Mesendoderm (in vitro differentiated cells): Measurements from ENCODE around the gene P2RX1.

ENCODE experiments used
- DNase-seq: peaks from one replicate; pipeline ENCODE4 v3.0.0; 2013
- H2AK5ac ChIP-seq: 2 replicates; pipeline ENCODE4 v1.6.1; 2013; ENCODE audit warnings: low read length, inconsistent platforms
- H2BK120ac ChIP-seq: 2 replicates; pipeline ENCODE4 v1.6.1; 2013; ENCODE audit warnings: low read depth, mild to moderate bottlenecking, low read length, moderate library complexity, mixed read lengths
- H2BK15ac ChIP-seq: replicated peaks from 2 replicates; pipeline ENCODE4 v1.6.1; 2013; ENCODE audit warnings: low read depth, mild to moderate bottlenecking, moderate library complexity
- H2BK5ac ChIP-seq: 2 replicates; pipeline ENCODE4 v1.6.1; 2013; ENCODE audit warnings: low read length, inconsistent platforms
- H3K18ac ChIP-seq: 2 replicates; pipeline ENCODE4 v1.6.1; 2013; ENCODE audit warnings: mild to moderate bottlenecking, low read length, mixed read lengths
- H3K23ac ChIP-seq: one replicate; pipeline ENCODE4 v1.6.1; 2013; ENCODE audit warnings: low read length
- H3K27ac ChIP-seq: 2 replicates; pipeline ENCODE4 v1.5.1; 2013; ENCODE audit warnings: low read depth, mild to moderate bottlenecking, inconsistent platforms, low read length, moderate library complexity
- H3K27me3 ChIP-seq: 2 replicates; pipeline ENCODE4 v1.6.1; 2013; ENCODE audit warnings: low read length, control low read depth, mild to moderate bottlenecking, inconsistent platforms; ENCODE audit not compliant: insufficient read depth, poor library complexity
- H3K36me3 ChIP-seq: 2 replicates; pipeline ENCODE4 v1.6.1; 2013; ENCODE audit warnings: low read length, inconsistent platforms; ENCODE audit not compliant: control insufficient read depth, insufficient read depth
- H3K4ac ChIP-seq: one replicate; pipeline ENCODE4 v1.6.1; 2013; ENCODE audit warnings: low read depth, mild to moderate bottlenecking, low read length, moderate library complexity
- H3K4me1 ChIP-seq: 2 replicates; pipeline ENCODE4 v1.6.1; 2013; ENCODE audit warnings: low read depth, low read length, inconsistent platforms; ENCODE audit not compliant: control insufficient read depth
- H3K4me2 ChIP-seq: 2 replicates; pipeline ENCODE4 v1.6.1; 2013; ENCODE audit warnings: low read length
- H3K4me3 ChIP-seq: 2 replicates; pipeline ENCODE4 v1.5.1; 2013; ENCODE audit warnings: mild to moderate bottlenecking, low read length
- H3K56ac ChIP-seq: one replicate; pipeline ENCODE4 v1.6.1; 2013; ENCODE audit warnings: low read length
- H3K79me1 ChIP-seq: 2 replicates; pipeline ENCODE4 v1.6.1; 2013; ENCODE audit warnings: low read length, inconsistent platforms
- H3K79me2 ChIP-seq: 2 replicates; pipeline ENCODE4 v1.6.1; 2013; ENCODE audit warnings: mild to moderate bottlenecking, low read length; ENCODE audit not compliant: control insufficient read depth, insufficient read depth
- H3K9ac ChIP-seq: 2 replicates; pipeline ENCODE4 v1.6.1; 2013; ENCODE audit warnings: low read length, inconsistent platforms
- H4K5ac ChIP-seq: one replicate; pipeline ENCODE4 v1.6.1; 2013; ENCODE audit warnings: low read length
- H4K8ac ChIP-seq: one replicate; pipeline ENCODE4 v1.6.1; 2013; ENCODE audit warnings: low read depth, mild to moderate bottlenecking, control low read depth, low read length, moderate library complexity
- WGBS: extraction: QIAGEN DNeasy Blood & Tissue Kit; methylation state at CpG from one replicate; pipeline ENCODE4 v1.1.7; 2013; ENCODE audit warnings: low lambda C conversion rate, missing lambda C conversion rate; ENCODE audit not compliant: insufficient coverage; ENCODE audit errors: extremely low coverage; 5-methylcytosine and 5-hydroxymethylcytosine counted together

The P2RX1 gene

DNA sequence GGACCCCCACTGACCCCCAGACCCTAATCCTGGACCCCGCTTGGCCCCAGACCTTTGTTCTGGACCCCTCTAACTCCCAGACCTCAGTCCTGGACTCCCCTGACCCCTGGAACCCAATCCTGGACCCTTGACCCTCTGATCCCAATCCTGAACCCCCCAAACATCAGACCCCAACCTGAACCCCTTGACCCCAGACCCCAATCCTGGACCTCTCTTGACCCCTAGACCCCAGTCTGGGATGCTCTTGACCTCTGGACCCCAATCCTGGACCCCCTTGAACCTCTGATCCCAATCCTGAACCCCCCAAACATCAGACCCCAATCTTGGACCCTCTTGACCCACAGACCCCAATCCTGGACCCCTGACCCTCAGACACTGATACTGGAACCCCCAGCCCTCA lies 13.5 kb upstream of the P2RX1 start:
- Histone ChIP-seq H3K18ac (no peak overlapping the region), H3K79me2 (no peaks in the 10 kb centered on the region), H3K36me3 (no peaks in the 10 kb centered on the region), H3K4ac (no peak overlapping the region), H2BK120ac (no peak overlapping the region), H3K4me2 (no peak overlapping the region), H4K5ac (no peak overlapping the region), H2BK5ac (no peak overlapping the region), H2BK15ac (no peak overlapping the region), H3K4me3 (no peak overlapping the region), H3K23ac (no peak overlapping the region), H3K56ac (no peak overlapping the region), H3K4me1 (peaks cover 3% of the 10 kb centered on the region), H4K8ac (no peak overlapping the region), H3K79me1 (no peaks in the 10 kb centered on the region), H3K27me3 (no peaks in the 10 kb centered on the region), H3K9ac (no peak overlapping the region), H3K27ac (no peak overlapping the region), H2AK5ac (no peak overlapping the region)
- WGBS = no CpG with 5 or more reads among the region's 1 CpG
- DNase-seq = no peak

DNA sequence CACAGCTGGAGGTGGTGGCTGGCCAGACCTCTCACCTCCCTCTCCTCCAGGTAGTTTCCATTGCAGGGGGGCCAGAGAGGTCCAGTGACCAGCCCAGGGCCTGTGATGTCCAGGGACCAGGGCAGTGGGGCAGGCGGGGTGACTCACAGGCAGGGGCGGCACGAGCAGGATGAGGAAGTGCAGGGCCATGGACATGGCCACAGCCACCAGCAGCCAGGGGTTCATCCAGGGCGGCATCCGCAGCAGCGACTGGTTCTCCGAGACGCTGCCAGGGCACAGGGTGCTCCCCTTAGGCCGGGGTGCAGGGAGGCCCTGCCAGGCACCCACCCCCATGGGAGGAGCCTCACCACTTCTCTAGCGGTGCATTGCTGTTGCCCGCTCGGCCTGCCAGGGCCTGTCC lies 12.9 kb upstream of the P2RX1 start:
- Histone ChIP-seq H3K79me2 (no peaks in the 10 kb centered on the region), H3K27ac (no peak overlapping the region), H3K4me3 (no peak overlapping the region), H3K9ac (no peak overlapping the region), H2AK5ac (no peak overlapping the region), H3K79me1 (no peaks in the 10 kb centered on the region), H2BK120ac (no peak overlapping the region), H3K27me3 (no peaks in the 10 kb centered on the region), H4K5ac (no peak overlapping the region), H3K36me3 (no peaks in the 10 kb centered on the region), H3K23ac (no peak overlapping the region), H4K8ac (no peak overlapping the region), H3K4me1 (peaks cover 3% of the 10 kb centered on the region), H2BK5ac (no peak overlapping the region), H2BK15ac (no peak overlapping the region), H3K56ac (no peak overlapping the region), H3K4me2 (no peak overlapping the region), H3K18ac (no peak overlapping the region), H3K4ac (no peak overlapping the region)
- WGBS = no CpG with 5 or more reads among the region's 12 CpGs
- no peak for DNase-seq

DNA sequence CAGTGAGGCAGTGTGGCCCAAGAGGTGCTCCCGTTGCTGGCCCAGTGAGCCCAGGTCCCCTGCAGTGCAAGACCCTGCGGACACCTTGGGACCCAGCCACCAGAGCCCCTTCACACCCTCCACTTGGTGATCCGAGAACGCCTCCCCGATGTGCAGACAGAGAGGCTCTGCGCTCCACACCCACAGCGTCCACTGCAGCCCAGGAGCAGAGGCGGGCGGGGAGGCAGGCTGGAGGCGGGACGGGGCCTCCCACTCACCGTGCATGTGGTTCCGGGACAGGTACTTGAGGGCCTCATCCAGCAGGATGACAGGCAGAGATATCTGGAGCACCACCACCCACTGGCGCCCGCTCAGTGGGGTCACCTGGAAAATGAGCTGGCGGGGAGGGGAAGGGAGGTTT lies 12.1 kb upstream of the P2RX1 start:
- WGBS = no CpG with 5 or more reads among the region's 16 CpGs

DNA sequence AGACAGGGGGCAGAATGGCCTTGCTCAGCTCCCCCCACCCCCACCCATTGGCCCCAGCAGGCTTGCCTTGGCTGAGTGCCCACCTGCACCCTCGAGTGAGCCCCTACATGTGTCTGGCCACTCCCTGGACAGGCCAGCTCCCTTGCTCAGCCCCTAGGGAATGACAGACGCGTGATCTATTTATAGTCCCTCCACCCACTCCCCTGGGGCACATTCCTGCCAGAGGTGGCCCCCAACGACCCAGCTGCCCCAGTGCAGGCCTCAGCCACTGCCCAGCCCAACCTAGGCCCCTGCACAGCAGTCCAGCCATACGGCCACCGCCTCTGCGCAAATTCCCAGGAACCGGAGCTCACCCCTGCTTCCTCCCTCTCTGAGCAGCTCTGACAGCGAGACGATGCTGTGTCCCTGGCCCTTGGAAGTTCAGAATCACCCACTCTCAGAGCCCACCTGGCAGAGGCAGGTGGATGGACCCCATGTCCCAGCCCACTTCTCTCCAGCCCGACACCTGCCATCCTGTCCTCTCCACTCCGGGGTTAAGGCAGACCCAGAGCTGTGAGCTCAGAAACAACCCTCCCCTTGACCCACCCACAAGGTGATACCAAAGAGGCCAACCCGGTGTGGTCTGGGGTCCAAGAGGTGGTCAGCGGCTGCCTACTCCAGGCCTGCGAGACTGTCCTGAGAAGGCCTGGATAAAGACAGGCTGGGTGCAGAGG lies 11.5 kb upstream of the P2RX1 start:
- H3K9ac ChIP-seq = no peak overlapping the region
- H3K4ac ChIP-seq = no peak overlapping the region
- H3K79me1 ChIP-seq = no peaks in the 10 kb centered on the region
- no peak overlapping the region for H3K4me2 ChIP-seq
- H4K8ac ChIP-seq = no peak overlapping the region
- no peak overlapping the region for H2BK5ac ChIP-seq
- no peak overlapping the region for H3K27ac ChIP-seq
- H3K4me3 ChIP-seq = no peak overlapping the region
- no peak overlapping the region for H4K5ac ChIP-seq
- no CpG with 5 or more reads among the region's 15 CpGs for WGBS
- no peak overlapping the region for H2BK15ac ChIP-seq
- H3K27me3 ChIP-seq = no peaks in the 10 kb centered on the region
- no peaks in the 10 kb centered on the region for H3K36me3 ChIP-seq
- H3K4me1 ChIP-seq = peaks cover 3% of the 10 kb centered on the region
- H2AK5ac ChIP-seq = no peak overlapping the region
- no peaks in the 10 kb centered on the region for H3K79me2 ChIP-seq
- H3K23ac ChIP-seq = no peak overlapping the region
- no peak for DNase-seq
- no peak overlapping the region for H3K18ac ChIP-seq
- no peak overlapping the region for H2BK120ac ChIP-seq
- no peak overlapping the region for H3K56ac ChIP-seq

More for the DNA sequence above, 12.1 kb upstream of the P2RX1 start:
- Histone ChIP-seq H3K56ac (no peak overlapping the region), H2AK5ac (no peak overlapping the region), H2BK5ac (no peak overlapping the region), H3K9ac (no peak overlapping the region), H4K8ac (no peak overlapping the region), H3K36me3 (no peaks in the 10 kb centered on the region), H3K27ac (no peak overlapping the region), H3K4me1 (peaks cover 3% of the 10 kb centered on the region), H4K5ac (no peak overlapping the region), H3K4me2 (no peak overlapping the region), H3K23ac (no peak overlapping the region), H3K4me3 (no peak overlapping the region), H3K79me1 (no peaks in the 10 kb centered on the region), H2BK15ac (no peak overlapping the region), H3K4ac (no peak overlapping the region), H3K79me2 (no peaks in the 10 kb centered on the region), H3K18ac (no peak overlapping the region), H3K27me3 (no peaks in the 10 kb centered on the region), H2BK120ac (no peak overlapping the region)
- DNase-seq = no peak

DNA sequence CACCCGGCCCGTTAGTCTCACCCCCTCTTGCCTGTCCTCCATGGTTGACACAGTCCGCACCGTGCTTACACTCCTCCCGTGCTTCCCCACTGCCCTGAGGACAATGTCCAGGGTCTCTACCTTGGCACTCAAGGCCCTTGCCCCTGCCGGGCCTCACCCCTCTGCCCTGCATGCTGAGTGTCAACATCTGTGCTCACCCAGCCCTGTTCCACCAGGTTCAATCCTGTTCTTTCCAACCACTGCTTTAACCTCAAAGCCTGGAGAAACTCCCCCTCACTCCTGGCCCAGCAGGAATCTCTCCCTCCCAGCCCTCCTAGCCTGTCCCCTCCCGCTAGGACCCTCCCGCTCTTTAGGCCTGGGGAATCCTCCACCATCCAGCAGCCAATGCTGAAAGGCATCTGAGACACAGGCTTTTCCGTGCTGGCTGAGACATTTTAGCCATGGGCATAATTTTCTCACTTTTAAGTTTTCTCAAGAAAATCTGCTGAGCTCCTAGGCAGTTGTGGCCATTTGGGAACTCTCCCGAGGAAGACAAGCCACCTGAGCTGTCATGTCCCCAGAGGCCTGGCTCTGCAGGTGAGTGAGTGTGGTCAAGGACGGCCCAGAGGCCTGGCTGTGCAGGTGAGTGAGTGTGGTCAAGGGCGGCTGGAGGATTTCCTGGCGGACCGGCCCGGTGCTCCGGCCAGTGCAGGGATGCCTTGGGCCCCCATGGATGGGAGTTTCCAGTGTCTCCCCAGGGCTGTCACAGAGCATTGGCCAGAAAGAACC lies 10.8 kb upstream of the P2RX1 start:
- no peak overlapping the region for H3K4ac ChIP-seq
- no peak overlapping the region for H3K18ac ChIP-seq
- no peak overlapping the region for H3K4me2 ChIP-seq
- H3K27ac ChIP-seq = no peak overlapping the region
- H2BK120ac ChIP-seq = no peak overlapping the region
- no peak overlapping the region for H3K4me3 ChIP-seq
- H3K4me1 ChIP-seq = peaks cover 3% of the 10 kb centered on the region
- no peaks in the 10 kb centered on the region for H3K79me1 ChIP-seq
- H3K79me2 ChIP-seq = no peaks in the 10 kb centered on the region
- no peak overlapping the region for H2BK5ac ChIP-seq
- DNase-seq = no peak
- no peaks in the 10 kb centered on the region for H3K36me3 ChIP-seq
- no peaks in the 10 kb centered on the region for H3K27me3 ChIP-seq
- no CpG with 5 or more reads among the region's 16 CpGs for WGBS
- no peak overlapping the region for H2BK15ac ChIP-seq
- no peak overlapping the region for H3K56ac ChIP-seq
- H3K23ac ChIP-seq = no peak overlapping the region
- no peak overlapping the region for H2AK5ac ChIP-seq
- no peak overlapping the region for H4K5ac ChIP-seq
- H4K8ac ChIP-seq = no peak overlapping the region
- H3K9ac ChIP-seq = no peak overlapping the region
